HepG2 (cell line): ENCODE measurements around the gene GLRX5. TPM values are rescaled to one million over a fixed set of nuclear protein-coding genes. Genes with fewer than 3 reads are reported as not detected.
A peak's percentile ranks its signal among the peaks of the same experiment; 100 is the strongest.

Experiments
- CC2D1A ChIP-seq: sonication (generic); formaldehyde crosslinking; IDR thresholded peaks from 2 replicates; pipeline ENCODE4 v1.8.1; 2023; ENCODE audit warnings: mild to moderate bottlenecking, missing genetic modification reagents
- MIXL1 ChIP-seq: IDR thresholded peaks from 2 replicates; pipeline ENCODE4 v1.6.1; 2016
- PLRG1 ChIP-seq: fragments of 450-650 bp; conservative IDR thresholded peaks from 2 replicates; pipeline ENCODE4 v1.6.1; 2016
- PRPF4 ChIP-seq: fragments of 200-400 bp; formaldehyde crosslinking; IDR thresholded peaks from 2 replicates; pipeline ENCODE4 v1.6.1; 2016; ENCODE audit warnings: low read length, low read depth; ENCODE audit not compliant: poor library complexity, severe bottlenecking
- REXO4 ChIP-seq: sonication (generic); formaldehyde crosslinking; IDR thresholded peaks from 2 replicates; pipeline ENCODE4 v1.8.0; 2022; ENCODE audit warnings: missing genetic modification reagents, mild to moderate bottlenecking, borderline replicate concordance
- RXRB ChIP-seq: IDR thresholded peaks from 2 replicates; pipeline ENCODE4 v1.6.1; 2016; ENCODE audit warnings: borderline replicate concordance, missing genetic modification reagents, missing compliant biosample characterization
- SALL2 ChIP-seq: sonication (generic); formaldehyde crosslinking; IDR thresholded peaks from 2 replicates; pipeline ENCODE4 v1.8.1; 2023; ENCODE audit warnings: mild to moderate bottlenecking, missing genetic modification reagents, inconsistent platforms
- YEATS2 ChIP-seq: sonication (generic); formaldehyde crosslinking; IDR thresholded peaks from 2 replicates; pipeline ENCODE4 v1.4.0; 2020; ENCODE audit warnings: missing genetic modification reagents, borderline replicate concordance
- ZNF34 ChIP-seq: sonication (generic); formaldehyde crosslinking; IDR thresholded peaks from 2 replicates; pipeline ENCODE4 v1.4.0; 2020; ENCODE audit warnings: mild to moderate bottlenecking, missing genetic modification reagents, borderline replicate concordance
- ZNF431 ChIP-seq: sonication (generic); formaldehyde crosslinking; IDR thresholded peaks from 2 replicates; pipeline ENCODE4 v1.9.0; 2022; ENCODE audit warnings: missing genetic modification reagents, low read depth, mild to moderate bottlenecking, borderline replicate concordance
- ZNF549 ChIP-seq: sonication (generic); formaldehyde crosslinking; IDR thresholded peaks from 2 replicates; pipeline ENCODE4 v1.5.0; 2020; ENCODE audit warnings: missing genetic modification reagents
- ZNF552 ChIP-seq: sonication (generic); formaldehyde crosslinking; IDR thresholded peaks from 2 replicates; pipeline ENCODE4 v1.9.0; 2022; ENCODE audit warnings: missing genetic modification reagents, mild to moderate bottlenecking, borderline replicate concordance
- ZNF605 ChIP-seq: sonication (generic); formaldehyde crosslinking; IDR thresholded peaks from 2 replicates; pipeline ENCODE4 v1.8.0; 2022; ENCODE audit warnings: mild to moderate bottlenecking, missing genetic modification reagents
- polyA plus RNA-seq, 8 experiments: library from polyadenylated mRNA; depleted of rRNA in 3 of 8; stranded (reverse) in 7 of 8; unstranded in 1 of 8; fragments of >200 nt; fragmentation: Illumina TruSeq in 4 of 8; extraction: Trizol in 4 of 8; gene quantifications; 2 replicates each; pipeline versions ENCODE4 v1.2.1 to v1.2.3, GENCODE V29; 2011 to 2016; ENCODE audit warnings: low read depth in 4 of 8, missing spikeins in 1 of 8, mixed read lengths in 1 of 8; ENCODE audit not compliant: insufficient read depth in 1 of 8
- total RNA-seq, 5 experiments: library from RNA; depleted of rRNA; stranded (reverse); fragments of >200 nt; fragmentation: Illumina TruSeq; extraction: Trizol; gene quantifications; 2 replicates each; pipeline ENCODE4 v1.2.3, GENCODE V29; 2016; ENCODE audit warnings: low read depth in 1 of 5
- TF ChIP-seq, protein P1 (sequence below): fragments of 450-650 bp; IDR thresholded peaks from 2 replicates; pipeline ENCODE4 v1.6.1; 2017; ENCODE audit warnings: mild to moderate bottlenecking
- TF ChIP-seq, protein P2 (sequence below): sonication (generic); formaldehyde crosslinking; IDR thresholded peaks from 2 replicates; pipeline ENCODE4 v1.5.0; 2020; ENCODE audit warnings: missing genetic modification reagents, mild to moderate bottlenecking, borderline replicate concordance
- TF ChIP-seq, protein P3 (sequence below): sonication (generic); formaldehyde crosslinking; IDR thresholded peaks from 2 replicates; pipeline ENCODE4 v1.8.0; 2022; ENCODE audit warnings: mild to moderate bottlenecking, missing genetic modification reagents
- TF ChIP-seq, protein P4 (sequence below): sonication (generic); formaldehyde crosslinking; IDR thresholded peaks from 2 replicates; pipeline ENCODE4 v1.5.1; 2020; ENCODE audit warnings: mild to moderate bottlenecking, missing genetic modification reagents, borderline replicate concordance

The GLRX5 gene
- total and polyA plus RNA-seq, 2 of the 13 experiments (the other 11 are each of a cell fraction or from before 2014, with no cell fraction given) = 122 to 146 TPM

DNA sequence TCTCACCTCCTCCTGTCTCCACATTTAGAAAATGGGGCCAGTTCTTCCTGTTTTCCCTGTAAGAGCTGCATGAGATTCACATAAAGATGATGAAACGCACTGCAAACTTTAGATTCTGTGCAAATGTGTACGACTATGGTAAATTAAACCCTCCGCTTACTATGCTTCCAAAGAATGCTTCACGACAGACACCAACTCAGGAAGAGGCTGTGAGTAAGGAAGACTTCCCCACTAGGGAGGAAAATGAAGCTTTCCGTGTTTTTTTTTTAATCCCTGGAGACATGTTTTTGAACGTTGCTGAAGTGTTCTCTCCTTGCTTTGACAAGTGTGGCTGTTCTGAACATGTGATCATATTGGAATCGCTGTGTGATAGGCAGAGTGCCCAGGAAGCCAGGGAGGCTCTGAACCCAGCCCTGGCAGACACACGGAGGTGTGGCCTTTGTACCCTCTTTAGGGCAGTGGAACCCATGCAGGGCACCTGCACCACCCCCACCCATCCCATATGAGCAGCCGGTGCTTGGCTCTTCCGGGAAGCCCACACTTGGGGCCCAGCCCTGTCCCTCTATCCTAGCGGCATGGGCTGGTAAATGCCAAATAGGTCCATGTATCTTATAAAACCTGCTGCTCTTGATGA, 10.9 kb upstream of the GLRX5 start (continued):
- TF ChIP-seq PRPF4 = peak; percentile 11
- TF ChIP-seq MIXL1 (CRISPR knock-in tag) = no peak
- no peak for TF ChIP-seq ZNF605
- no peak for TF ChIP-seq ZNF552 (CRISPR knock-in tag)
- no peak for TF ChIP-seq CC2D1A (CRISPR knock-in tag)
- no peak for TF ChIP-seq ZNF34 (CRISPR knock-in tag)
- TF ChIP-seq, protein P1, sequence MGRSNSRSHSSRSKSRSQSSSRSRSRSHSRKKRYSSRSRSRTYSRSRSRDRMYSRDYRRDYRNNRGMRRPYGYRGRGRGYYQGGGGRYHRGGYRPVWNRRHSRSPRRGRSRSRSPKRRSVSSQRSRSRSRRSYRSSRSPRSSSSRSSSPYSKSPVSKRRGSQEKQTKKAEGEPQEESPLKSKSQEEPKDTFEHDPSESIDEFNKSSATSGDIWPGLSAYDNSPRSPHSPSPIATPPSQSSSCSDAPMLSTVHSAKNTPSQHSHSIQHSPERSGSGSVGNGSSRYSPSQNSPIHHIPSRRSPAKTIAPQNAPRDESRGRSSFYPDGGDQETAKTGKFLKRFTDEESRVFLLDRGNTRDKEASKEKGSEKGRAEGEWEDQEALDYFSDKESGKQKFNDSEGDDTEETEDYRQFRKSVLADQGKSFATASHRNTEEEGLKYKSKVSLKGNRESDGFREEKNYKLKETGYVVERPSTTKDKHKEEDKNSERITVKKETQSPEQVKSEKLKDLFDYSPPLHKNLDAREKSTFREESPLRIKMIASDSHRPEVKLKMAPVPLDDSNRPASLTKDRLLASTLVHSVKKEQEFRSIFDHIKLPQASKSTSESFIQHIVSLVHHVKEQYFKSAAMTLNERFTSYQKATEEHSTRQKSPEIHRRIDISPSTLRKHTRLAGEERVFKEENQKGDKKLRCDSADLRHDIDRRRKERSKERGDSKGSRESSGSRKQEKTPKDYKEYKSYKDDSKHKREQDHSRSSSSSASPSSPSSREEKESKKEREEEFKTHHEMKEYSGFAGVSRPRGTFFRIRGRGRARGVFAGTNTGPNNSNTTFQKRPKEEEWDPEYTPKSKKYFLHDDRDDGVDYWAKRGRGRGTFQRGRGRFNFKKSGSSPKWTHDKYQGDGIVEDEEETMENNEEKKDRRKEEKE = no peak
- TF ChIP-seq RXRB (CRISPR knock-in tag) = peak; percentile 55; the same call in 1 of the 2 replicates
- no peak for TF ChIP-seq PLRG1
- TF ChIP-seq SALL2 (CRISPR knock-in tag) = no peak
- no peak for TF ChIP-seq YEATS2
- TF ChIP-seq, protein P2, sequence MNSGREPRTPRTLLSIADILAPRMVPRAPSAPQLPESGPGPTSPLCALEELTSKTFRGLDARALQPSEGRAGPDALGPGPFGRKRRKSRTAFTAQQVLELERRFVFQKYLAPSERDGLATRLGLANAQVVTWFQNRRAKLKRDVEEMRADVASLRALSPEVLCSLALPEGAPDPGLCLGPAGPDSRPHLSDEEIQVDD (CRISPR knock-in tag) = no peak
- TF ChIP-seq, protein P3, sequence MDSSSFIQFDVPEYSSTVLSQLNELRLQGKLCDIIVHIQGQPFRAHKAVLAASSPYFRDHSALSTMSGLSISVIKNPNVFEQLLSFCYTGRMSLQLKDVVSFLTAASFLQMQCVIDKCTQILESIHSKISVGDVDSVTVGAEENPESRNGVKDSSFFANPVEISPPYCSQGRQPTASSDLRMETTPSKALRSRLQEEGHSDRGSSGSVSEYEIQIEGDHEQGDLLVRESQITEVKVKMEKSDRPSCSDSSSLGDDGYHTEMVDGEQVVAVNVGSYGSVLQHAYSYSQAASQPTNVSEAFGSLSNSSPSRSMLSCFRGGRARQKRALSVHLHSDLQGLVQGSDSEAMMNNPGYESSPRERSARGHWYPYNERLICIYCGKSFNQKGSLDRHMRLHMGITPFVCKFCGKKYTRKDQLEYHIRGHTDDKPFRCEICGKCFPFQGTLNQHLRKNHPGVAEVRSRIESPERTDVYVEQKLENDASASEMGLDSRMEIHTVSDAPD (CRISPR knock-in tag) = no peak
- TF ChIP-seq, protein P4, sequence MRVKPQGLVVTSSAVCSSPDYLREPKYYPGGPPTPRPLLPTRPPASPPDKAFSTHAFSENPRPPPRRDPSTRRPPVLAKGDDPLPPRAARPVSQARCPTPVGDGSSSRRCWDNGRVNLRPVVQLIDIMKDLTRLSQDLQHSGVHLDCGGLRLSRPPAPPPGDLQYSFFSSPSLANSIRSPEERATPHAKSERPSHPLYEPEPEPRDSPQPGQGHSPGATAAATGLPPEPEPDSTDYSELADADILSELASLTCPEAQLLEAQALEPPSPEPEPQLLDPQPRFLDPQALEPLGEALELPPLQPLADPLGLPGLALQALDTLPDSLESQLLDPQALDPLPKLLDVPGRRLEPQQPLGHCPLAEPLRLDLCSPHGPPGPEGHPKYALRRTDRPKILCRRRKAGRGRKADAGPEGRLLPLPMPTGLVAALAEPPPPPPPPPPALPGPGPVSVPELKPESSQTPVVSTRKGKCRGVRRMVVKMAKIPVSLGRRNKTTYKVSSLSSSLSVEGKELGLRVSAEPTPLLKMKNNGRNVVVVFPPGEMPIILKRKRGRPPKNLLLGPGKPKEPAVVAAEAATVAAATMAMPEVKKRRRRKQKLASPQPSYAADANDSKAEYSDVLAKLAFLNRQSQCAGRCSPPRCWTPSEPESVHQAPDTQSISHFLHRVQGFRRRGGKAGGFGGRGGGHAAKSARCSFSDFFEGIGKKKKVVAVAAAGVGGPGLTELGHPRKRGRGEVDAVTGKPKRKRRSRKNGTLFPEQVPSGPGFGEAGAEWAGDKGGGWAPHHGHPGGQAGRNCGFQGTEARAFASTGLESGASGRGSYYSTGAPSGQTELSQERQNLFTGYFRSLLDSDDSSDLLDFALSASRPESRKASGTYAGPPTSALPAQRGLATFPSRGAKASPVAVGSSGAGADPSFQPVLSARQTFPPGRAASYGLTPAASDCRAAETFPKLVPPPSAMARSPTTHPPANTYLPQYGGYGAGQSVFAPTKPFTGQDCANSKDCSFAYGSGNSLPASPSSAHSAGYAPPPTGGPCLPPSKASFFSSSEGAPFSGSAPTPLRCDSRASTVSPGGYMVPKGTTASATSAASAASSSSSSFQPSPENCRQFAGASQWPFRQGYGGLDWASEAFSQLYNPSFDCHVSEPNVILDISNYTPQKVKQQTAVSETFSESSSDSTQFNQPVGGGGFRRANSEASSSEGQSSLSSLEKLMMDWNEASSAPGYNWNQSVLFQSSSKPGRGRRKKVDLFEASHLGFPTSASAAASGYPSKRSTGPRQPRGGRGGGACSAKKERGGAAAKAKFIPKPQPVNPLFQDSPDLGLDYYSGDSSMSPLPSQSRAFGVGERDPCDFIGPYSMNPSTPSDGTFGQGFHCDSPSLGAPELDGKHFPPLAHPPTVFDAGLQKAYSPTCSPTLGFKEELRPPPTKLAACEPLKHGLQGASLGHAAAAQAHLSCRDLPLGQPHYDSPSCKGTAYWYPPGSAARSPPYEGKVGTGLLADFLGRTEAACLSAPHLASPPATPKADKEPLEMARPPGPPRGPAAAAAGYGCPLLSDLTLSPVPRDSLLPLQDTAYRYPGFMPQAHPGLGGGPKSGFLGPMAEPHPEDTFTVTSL (CRISPR knock-in tag) = no peak
- no peak for TF ChIP-seq REXO4 (CRISPR knock-in tag)
- TF ChIP-seq ZNF549 = no peak
- TF ChIP-seq ZNF431 = no peak
